Measurements from ENCODE around the gene DCLRE1C. TPM values are rescaled to one million over a fixed set of nuclear protein-coding genes. Genes with fewer than 3 reads are reported as not detected.

DCLRE1C gene
- polyA plus RNA-seq, 1 of the 3 experiments (the other 2 are of a cell fraction), result 2.5 TPM

DNA sequence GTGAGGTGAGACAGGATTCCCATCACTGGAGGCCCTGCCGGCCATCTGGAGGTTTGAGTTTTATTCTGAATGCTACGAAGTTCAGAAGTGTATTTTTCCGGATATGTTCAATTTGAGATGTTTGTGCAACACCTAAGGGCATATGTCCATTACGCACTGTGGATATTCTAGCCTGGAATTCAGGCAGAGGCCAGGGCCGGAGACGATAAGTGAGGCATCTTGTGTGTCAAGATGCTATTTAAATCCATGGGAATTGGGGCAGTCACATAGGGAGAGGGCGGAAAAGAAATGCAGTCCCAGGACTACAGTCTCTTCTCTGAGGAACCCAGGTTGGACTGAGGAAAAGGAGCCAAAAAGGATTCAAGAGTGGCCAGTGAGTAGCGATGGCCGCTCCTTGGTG is 77.1 kb downstream of the DCLRE1C start:
- ChIA-PET POLR2A (interaction anchor here (2.8 kb wide), 1 partner anchor 38 kb away, joined by 36 read pairs; the partner anchor contains the start of genes CDNF, HSPA14 and MSANTD7), CTCF (no interaction called here)
- Histone ChIP-seq H3K4me3 (ENCODE audit: low read depth in 2 of 2, low read length in 1 of 2) (peak overlapping the region; percentile 4 to 88; a peak in 2 of 4 replicates), H3K79me2 (ENCODE audit: insufficient read depth) (peaks cover 62% of the 10 kb centered on the region), H3K27ac (ENCODE audit: low read depth in 2 of 2, low read length in 1 of 2) (no peak overlapping the region; a peak in 1 of 4 replicates), H3F3A (replicated peaks; ENCODE audit: insufficient read depth) (peaks cover 15% of the 10 kb centered on the region), H3K4me2 (peak overlapping the region; percentile 91), H2AFZ (ENCODE audit: low read depth) (no peak overlapping the region), H3K27me3 (ENCODE audit: insufficient read depth) (no peaks in the 10 kb centered on the region), H3K9ac (peak overlapping the region; percentile 90; the same call in 1 of the 2 replicates), H3K4me1 (ENCODE audit: control insufficient read depth in 1 of 2, insufficient read depth in 2 of 2, low read depth in 1 of 2, low read length in 1 of 2) (peaks cover 18 to 19% of the 10 kb centered on the region in 2 experiments; a peak in 3 of 4 replicates), H3K36me3 (replicated peaks in 1 of 2; ENCODE audit: control insufficient read depth in 1 of 2, insufficient read depth in 2 of 2, low read length in 1 of 2) (peaks cover 9 to 11% of the 10 kb centered on the region in 2 experiments), H3K9me3 (no peaks in the 10 kb centered on the region), H3K9me2 (no peaks in the 10 kb centered on the region), H4K20me1 (ENCODE audit: insufficient read depth) (no peaks in the 10 kb centered on the region)
- WGBS (ENCODE audit: low lambda C conversion rate), result over 99% methylated on average over 9 of the region's 9 CpGs
- TF ChIP-seq, protein P1, sequence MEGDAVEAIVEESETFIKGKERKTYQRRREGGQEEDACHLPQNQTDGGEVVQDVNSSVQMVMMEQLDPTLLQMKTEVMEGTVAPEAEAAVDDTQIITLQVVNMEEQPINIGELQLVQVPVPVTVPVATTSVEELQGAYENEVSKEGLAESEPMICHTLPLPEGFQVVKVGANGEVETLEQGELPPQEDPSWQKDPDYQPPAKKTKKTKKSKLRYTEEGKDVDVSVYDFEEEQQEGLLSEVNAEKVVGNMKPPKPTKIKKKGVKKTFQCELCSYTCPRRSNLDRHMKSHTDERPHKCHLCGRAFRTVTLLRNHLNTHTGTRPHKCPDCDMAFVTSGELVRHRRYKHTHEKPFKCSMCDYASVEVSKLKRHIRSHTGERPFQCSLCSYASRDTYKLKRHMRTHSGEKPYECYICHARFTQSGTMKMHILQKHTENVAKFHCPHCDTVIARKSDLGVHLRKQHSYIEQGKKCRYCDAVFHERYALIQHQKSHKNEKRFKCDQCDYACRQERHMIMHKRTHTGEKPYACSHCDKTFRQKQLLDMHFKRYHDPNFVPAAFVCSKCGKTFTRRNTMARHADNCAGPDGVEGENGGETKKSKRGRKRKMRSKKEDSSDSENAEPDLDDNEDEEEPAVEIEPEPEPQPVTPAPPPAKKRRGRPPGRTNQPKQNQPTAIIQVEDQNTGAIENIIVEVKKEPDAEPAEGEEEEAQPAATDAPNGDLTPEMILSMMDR (IDR thresholded peaks at IDR 0.05), result no peak
- no peak for TF ChIP-seq EP300 (IDR thresholded peaks at IDR 0.05; ENCODE audit: borderline replicate concordance in 1 of 2, low read depth in 1 of 2, low read length in 1 of 2)
- TF ChIP-seq, protein P2, sequence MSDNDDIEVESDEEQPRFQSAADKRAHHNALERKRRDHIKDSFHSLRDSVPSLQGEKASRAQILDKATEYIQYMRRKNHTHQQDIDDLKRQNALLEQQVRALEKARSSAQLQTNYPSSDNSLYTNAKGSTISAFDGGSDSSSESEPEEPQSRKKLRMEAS (IDR thresholded peaks at IDR 0.05; ENCODE audit: low read depth), result no peak
- no peak for TF ChIP-seq JUND (IDR thresholded peaks at IDR 0.05)
- TF ChIP-seq, protein P3, sequence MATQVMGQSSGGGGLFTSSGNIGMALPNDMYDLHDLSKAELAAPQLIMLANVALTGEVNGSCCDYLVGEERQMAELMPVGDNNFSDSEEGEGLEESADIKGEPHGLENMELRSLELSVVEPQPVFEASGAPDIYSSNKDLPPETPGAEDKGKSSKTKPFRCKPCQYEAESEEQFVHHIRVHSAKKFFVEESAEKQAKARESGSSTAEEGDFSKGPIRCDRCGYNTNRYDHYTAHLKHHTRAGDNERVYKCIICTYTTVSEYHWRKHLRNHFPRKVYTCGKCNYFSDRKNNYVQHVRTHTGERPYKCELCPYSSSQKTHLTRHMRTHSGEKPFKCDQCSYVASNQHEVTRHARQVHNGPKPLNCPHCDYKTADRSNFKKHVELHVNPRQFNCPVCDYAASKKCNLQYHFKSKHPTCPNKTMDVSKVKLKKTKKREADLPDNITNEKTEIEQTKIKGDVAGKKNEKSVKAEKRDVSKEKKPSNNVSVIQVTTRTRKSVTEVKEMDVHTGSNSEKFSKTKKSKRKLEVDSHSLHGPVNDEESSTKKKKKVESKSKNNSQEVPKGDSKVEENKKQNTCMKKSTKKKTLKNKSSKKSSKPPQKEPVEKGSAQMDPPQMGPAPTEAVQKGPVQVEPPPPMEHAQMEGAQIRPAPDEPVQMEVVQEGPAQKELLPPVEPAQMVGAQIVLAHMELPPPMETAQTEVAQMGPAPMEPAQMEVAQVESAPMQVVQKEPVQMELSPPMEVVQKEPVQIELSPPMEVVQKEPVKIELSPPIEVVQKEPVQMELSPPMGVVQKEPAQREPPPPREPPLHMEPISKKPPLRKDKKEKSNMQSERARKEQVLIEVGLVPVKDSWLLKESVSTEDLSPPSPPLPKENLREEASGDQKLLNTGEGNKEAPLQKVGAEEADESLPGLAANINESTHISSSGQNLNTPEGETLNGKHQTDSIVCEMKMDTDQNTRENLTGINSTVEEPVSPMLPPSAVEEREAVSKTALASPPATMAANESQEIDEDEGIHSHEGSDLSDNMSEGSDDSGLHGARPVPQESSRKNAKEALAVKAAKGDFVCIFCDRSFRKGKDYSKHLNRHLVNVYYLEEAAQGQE (IDR thresholded peaks at IDR 0.05; ENCODE audit: low read depth, low read length), result no peak
- TF ChIP-seq, protein P4, sequence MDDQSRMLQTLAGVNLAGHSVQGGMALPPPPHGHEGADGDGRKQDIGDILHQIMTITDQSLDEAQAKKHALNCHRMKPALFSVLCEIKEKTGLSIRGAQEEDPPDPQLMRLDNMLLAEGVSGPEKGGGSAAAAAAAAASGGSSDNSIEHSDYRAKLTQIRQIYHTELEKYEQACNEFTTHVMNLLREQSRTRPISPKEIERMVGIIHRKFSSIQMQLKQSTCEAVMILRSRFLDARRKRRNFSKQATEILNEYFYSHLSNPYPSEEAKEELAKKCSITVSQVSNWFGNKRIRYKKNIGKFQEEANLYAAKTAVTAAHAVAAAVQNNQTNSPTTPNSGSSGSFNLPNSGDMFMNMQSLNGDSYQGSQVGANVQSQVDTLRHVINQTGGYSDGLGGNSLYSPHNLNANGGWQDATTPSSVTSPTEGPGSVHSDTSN (IDR thresholded peaks at IDR 0.05), result no peak
- no peak for TF ChIP-seq NFIC (IDR thresholded peaks at IDR 0.05; ENCODE audit: borderline replicate concordance)
- no peak for TF ChIP-seq FOXJ3 (CRISPR knock-in tag; IDR thresholded peaks at IDR 0.05)
- no peak for TF ChIP-seq RAD21 (IDR thresholded peaks at IDR 0.05; ENCODE audit: low read length)
- TF ChIP-seq TEAD4 (IDR thresholded peaks at IDR 0.05; ENCODE audit: borderline replicate concordance, insufficient read depth), result no peak
- DNase-seq, result no peak

Measured in SK-N-SH (cell line).